K562 (cell line): ENCODE results near the gene ZNF544. TPM values are rescaled to one million over a fixed set of nuclear protein-coding genes. Genes with fewer than 3 reads are reported as not detected.

Experiments used
- BACH1 ChIP-seq: fragments of 200-800 bp; sonication (Bioruptor generic); IDR thresholded peaks from 2 replicates; pipeline ENCODE4 v1.6.1; 2016; ENCODE audit warnings: missing genetic modification characterization, missing compliant biosample characterization
- BDP1 ChIP-seq: IDR thresholded peaks from 3 replicates; pipeline ENCODE4 v1.6.1; 2011; ENCODE audit not compliant: insufficient read length, insufficient read depth
- CEBPB ChIP-seq: fragments of 450-650 bp; IDR thresholded peaks from 2 replicates; pipeline ENCODE4 v1.6.1; 2016; ENCODE audit warnings: missing genetic modification characterization, missing compliant biosample characterization
- GTF2E2 ChIP-seq: fragments of 200-800 bp; sonication (Bioruptor generic); IDR thresholded peaks from 2 replicates; pipeline ENCODE4 v1.6.1; 2016; ENCODE audit warnings: missing genetic modification characterization, missing compliant biosample characterization
- MED1 ChIP-seq: sonication (generic); formaldehyde crosslinking; IDR thresholded peaks from 2 replicates; pipeline ENCODE4 v1.8.1; 2023; ENCODE audit warnings: missing genetic modification reagents, borderline replicate concordance
- NFRKB ChIP-seq: fragments of 450-650 bp; IDR thresholded peaks from 2 replicates; pipeline ENCODE4 v1.6.1; 2016; ENCODE audit warnings: low read depth
- PHB ChIP-seq: fragments of 250-450 bp; sonication (Bioruptor Pico); IDR thresholded peaks from 2 replicates; pipeline ENCODE4 v1.5.0; 2021
- U2AF1 ChIP-seq: fragments of 200-400 bp; formaldehyde crosslinking; optimal IDR thresholded peaks from 2 replicates; pipeline ENCODE3; 2017; ENCODE audit warnings: mild to moderate bottlenecking, low read depth, low read length, moderate library complexity
- ZNF146 ChIP-seq: IDR thresholded peaks from one replicate; pipeline ENCODE4 v1.6.1; 2018; ENCODE audit warnings: missing compliant biosample characterization; ENCODE audit not compliant: unreplicated experiment
- polyA plus RNA-seq, 8 experiments: library from polyadenylated mRNA; depleted of rRNA in 4 of 8; stranded (reverse) in 5 of 8; unstranded in 3 of 8; fragments of >200 nt; fragmentation: Nextera tagmentation in 2 of 8; fragmentation: Illumina TruSeq in 1 of 8; extraction: Ambion mirVana in 2 of 8; extraction: Trizol in 1 of 8; gene quantifications; 2 replicates each; pipeline versions ENCODE4 v1.2.1 to v1.2.3, GENCODE V29; 2011 to 2014; ENCODE audit warnings: inconsistent platforms in 1 of 8, missing spikeins in 1 of 8
- total RNA-seq, 7 experiments: library from RNA; depleted of rRNA in 6 of 7; stranded (reverse); fragments of >200 nt in 6 of 7; fragmentation: Illumina TruSeq in 2 of 7; extraction: Trizol in 2 of 7; gene quantifications; 2 replicates each; pipeline versions ENCODE4 v1.2.1 to v1.2.3, GENCODE V29; 2011 to 2021; ENCODE audit warnings: low replicate concordance in 1 of 7
- TF ChIP-seq, protein P1 (sequence below): fragments of 250-450 bp; sonication (Bioruptor Pico); IDR thresholded peaks from 2 replicates; pipeline ENCODE4 v1.4.0; 2020; ENCODE audit warnings: mild to moderate bottlenecking, moderate library complexity
- TF ChIP-seq, protein P2 (sequence below): fragments of 250-450 bp; sonication (Bioruptor Pico); IDR thresholded peaks from 2 replicates; pipeline ENCODE4 v1.9.0; 2021; ENCODE audit warnings: mild to moderate bottlenecking, inconsistent platforms
- TF ChIP-seq, protein P3 (sequence below): fragments of 450-650 bp; formaldehyde crosslinking; IDR thresholded peaks from 2 replicates; pipeline ENCODE4 v1.4.0; 2020; ENCODE audit warnings: mild to moderate bottlenecking

Gene ZNF544
- total and polyA plus RNA-seq, 9 of the 15 experiments (the other 6 are each of a cell fraction or from before 2014, with no cell fraction given): 23.6 to 59.0 (median 41.4) TPM

DNA sequence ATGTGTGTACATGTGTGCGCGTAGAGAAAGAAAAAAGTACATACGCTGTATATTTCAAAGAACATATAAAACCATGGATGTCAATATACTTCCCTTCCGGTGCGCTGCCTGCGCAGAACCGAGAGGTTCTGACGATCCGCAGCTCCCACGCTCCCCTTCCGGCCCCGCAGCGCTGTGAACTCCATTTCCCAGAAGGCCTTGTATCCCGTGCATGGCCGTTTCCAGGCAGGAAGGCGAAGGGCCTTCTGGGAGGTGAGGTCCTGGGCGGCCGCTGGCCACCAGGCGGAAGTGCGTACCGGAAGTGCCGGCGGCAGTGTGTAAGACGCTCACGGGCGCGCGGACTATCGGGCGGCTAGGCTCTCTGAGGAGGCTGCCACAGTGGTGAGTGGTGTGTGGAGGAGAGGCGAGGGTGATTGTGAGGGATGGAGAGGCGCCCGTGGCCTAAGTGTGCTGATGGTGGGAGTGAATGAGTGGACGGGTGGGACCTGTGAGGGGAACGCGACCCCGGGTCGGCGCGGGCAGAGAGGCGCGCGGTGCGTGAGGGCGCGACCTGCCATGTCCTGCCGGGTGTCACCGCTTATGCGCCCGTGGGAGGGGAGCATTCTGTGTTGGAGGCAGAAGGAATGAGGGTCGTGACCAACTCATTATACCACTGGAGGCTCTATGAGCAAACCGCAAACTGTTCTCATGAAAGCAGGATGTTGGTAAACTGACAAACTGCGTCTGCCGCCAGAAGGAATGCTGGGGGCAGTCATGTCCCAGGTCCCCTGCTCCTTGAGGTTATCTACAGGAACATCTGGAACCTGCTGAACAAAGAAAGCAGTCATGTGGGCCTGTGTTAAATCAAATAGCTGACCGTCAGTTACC lies 76.6 kb downstream of the ZNF544 start, which contains the start of gene ERVK3-1 (continued):
- TF ChIP-seq, protein P1, sequence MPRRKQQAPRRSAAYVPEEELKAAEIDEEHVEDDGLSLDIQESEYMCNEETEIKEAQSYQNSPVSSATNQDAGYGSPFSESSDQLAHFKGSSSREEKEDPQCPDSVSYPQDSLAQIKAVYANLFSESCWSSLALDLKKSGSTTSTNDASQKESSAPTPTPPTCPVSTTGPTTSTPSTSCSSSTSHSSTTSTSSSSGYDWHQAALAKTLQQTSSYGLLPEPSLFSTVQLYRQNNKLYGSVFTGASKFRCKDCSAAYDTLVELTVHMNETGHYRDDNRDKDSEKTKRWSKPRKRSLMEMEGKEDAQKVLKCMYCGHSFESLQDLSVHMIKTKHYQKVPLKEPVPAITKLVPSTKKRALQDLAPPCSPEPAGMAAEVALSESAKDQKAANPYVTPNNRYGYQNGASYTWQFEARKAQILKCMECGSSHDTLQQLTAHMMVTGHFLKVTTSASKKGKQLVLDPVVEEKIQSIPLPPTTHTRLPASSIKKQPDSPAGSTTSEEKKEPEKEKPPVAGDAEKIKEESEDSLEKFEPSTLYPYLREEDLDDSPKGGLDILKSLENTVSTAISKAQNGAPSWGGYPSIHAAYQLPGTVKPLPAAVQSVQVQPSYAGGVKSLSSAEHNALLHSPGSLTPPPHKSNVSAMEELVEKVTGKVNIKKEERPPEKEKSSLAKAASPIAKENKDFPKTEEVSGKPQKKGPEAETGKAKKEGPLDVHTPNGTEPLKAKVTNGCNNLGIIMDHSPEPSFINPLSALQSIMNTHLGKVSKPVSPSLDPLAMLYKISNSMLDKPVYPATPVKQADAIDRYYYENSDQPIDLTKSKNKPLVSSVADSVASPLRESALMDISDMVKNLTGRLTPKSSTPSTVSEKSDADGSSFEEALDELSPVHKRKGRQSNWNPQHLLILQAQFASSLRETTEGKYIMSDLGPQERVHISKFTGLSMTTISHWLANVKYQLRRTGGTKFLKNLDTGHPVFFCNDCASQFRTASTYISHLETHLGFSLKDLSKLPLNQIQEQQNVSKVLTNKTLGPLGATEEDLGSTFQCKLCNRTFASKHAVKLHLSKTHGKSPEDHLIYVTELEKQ: no peak
- TF ChIP-seq, protein P2, sequence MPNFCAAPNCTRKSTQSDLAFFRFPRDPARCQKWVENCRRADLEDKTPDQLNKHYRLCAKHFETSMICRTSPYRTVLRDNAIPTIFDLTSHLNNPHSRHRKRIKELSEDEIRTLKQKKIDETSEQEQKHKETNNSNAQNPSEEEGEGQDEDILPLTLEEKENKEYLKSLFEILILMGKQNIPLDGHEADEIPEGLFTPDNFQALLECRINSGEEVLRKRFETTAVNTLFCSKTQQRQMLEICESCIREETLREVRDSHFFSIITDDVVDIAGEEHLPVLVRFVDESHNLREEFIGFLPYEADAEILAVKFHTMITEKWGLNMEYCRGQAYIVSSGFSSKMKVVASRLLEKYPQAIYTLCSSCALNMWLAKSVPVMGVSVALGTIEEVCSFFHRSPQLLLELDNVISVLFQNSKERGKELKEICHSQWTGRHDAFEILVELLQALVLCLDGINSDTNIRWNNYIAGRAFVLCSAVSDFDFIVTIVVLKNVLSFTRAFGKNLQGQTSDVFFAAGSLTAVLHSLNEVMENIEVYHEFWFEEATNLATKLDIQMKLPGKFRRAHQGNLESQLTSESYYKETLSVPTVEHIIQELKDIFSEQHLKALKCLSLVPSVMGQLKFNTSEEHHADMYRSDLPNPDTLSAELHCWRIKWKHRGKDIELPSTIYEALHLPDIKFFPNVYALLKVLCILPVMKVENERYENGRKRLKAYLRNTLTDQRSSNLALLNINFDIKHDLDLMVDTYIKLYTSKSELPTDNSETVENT: peak; percentile 56
- TF ChIP-seq NFRKB: peak; percentile 46; the same call in 1 of the 2 replicates
- 0 out of 2 replicates have a peak, but pooled peaks have one; percentile 62 for TF ChIP-seq PHB
- TF ChIP-seq MED1: 0 out of 2 replicates have a peak, but pooled peaks have one; percentile 34
- TF ChIP-seq CEBPB (tag): no peak
- no peak for TF ChIP-seq ZNF146 (CRISPR knock-in tag)
- no peak for TF ChIP-seq BDP1
- no peak for TF ChIP-seq BACH1 (tag)
- TF ChIP-seq, protein P3, sequence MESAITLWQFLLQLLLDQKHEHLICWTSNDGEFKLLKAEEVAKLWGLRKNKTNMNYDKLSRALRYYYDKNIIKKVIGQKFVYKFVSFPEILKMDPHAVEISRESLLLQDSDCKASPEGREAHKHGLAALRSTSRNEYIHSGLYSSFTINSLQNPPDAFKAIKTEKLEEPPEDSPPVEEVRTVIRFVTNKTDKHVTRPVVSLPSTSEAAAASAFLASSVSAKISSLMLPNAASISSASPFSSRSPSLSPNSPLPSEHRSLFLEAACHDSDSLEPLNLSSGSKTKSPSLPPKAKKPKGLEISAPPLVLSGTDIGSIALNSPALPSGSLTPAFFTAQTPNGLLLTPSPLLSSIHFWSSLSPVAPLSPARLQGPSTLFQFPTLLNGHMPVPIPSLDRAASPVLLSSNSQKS (CRISPR knock-in tag): no peak
- TF ChIP-seq GTF2E2 (tag): peak; percentile 96
- TF ChIP-seq U2AF1: no peak
